ENCODE data around the gene JMJD7. TPM values are rescaled to one million over a fixed set of nuclear protein-coding genes. Genes with fewer than 3 reads are reported as not detected.

Gene JMJD7
- total RNA-seq, 2 experiments from 2014 or later, result 3.0 to 14.1 TPM

DNA sequence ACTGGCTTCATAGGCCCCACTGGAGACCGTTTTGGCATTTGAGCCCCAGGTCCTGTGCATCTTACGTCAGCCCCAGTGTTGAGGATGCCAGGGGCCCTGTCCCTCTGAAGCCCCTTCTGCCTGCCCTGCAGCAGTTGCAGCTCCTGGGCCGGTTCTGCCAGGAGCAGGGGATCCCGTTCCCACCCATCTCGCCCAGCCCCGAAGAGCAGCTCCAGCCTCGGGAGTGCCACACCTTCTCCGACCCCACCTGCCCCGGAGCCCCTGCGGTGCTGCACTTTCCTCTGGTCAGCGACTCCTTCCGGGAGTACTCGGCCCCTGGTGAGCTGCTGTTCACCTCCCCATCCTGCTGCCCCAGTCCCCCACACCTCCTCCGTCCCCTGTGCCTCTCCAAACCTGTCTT is 19.3 kb downstream of the JMJD7 start:
- TF ChIP-seq, protein P1, sequence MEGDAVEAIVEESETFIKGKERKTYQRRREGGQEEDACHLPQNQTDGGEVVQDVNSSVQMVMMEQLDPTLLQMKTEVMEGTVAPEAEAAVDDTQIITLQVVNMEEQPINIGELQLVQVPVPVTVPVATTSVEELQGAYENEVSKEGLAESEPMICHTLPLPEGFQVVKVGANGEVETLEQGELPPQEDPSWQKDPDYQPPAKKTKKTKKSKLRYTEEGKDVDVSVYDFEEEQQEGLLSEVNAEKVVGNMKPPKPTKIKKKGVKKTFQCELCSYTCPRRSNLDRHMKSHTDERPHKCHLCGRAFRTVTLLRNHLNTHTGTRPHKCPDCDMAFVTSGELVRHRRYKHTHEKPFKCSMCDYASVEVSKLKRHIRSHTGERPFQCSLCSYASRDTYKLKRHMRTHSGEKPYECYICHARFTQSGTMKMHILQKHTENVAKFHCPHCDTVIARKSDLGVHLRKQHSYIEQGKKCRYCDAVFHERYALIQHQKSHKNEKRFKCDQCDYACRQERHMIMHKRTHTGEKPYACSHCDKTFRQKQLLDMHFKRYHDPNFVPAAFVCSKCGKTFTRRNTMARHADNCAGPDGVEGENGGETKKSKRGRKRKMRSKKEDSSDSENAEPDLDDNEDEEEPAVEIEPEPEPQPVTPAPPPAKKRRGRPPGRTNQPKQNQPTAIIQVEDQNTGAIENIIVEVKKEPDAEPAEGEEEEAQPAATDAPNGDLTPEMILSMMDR (conservative IDR thresholded peaks at IDR 0.05; ENCODE audit: low read length), result no peak
- TF ChIP-seq EZH2phosphoT487 (IDR thresholded peaks at IDR 0.05; ENCODE audit: borderline replicate concordance, low read depth, low read length), result no peak
- CTCF ChIA-PET (ENCODE audit: unreplicated experiment), result no interaction called here
- BruUV-seq (replicated peaks), result no TSS peak
- H3K4me3 ChIP-seq (ENCODE audit: low read depth, low read length, poor library complexity, severe bottlenecking), result no peak overlapping the region
- H3K79me2 ChIP-seq (ENCODE audit: insufficient read depth, low read depth, low read length), result no peaks in the 10 kb centered on the region
- H3K4me2 ChIP-seq (ENCODE audit: low read length), result no peak overlapping the region
- H3K4me1 ChIP-seq (ENCODE audit: insufficient read depth, low read length, poor library complexity, severe bottlenecking), result no peaks in the 10 kb centered on the region
- no peaks in the 10 kb centered on the region for H4K20me1 ChIP-seq (ENCODE audit: insufficient read depth, low read length)
- POLR2A ChIA-PET, result no interaction called here
- no peaks in the 10 kb centered on the region for H3K9me3 ChIP-seq (ENCODE audit: low read length)
- H3K9me2 ChIP-seq (ENCODE audit: insufficient read depth, low read length), result no peaks in the 10 kb centered on the region
- intact Hi-C loops (cut with micrococcal nuclease; ENCODE audit: unreplicated experiment), result no loop called here
- no peak overlapping the region for H2AFZ ChIP-seq (ENCODE audit: low read length)
- H3K36me3 ChIP-seq (ENCODE audit: insufficient read depth, low read length), result no peaks in the 10 kb centered on the region
- H3K27ac ChIP-seq (ENCODE audit: low read depth, low read length, poor library complexity, severe bottlenecking), result no peak overlapping the region
- no peak for DNase-seq (ENCODE audit: low spot score)

DNA sequence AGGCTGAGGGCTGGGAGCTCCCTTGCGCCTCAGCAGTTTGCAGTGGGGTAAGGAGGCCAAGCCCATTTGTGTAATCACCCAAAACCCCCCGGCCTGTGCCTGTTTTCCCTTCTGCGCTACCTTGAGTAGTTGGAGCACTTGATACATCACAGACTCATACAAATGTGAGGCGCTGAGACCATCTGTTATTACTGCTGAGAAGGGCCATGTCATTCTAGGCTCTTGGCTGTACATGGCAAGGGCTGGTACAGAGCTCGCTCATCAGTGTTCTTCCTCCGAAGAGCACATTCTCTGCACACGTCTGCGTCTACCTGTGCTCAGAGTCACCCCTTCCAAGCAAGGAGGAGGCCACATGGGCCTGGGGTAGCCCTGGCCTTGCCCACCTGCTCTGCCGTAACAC is 20.1 kb downstream of the JMJD7 start:
- intact Hi-C loops (cut with micrococcal nuclease; ENCODE audit: unreplicated experiment), result no loop called here
- H3K9me3 ChIP-seq (ENCODE audit: low read length), result no peaks in the 10 kb centered on the region
- no peaks in the 10 kb centered on the region for H3K9me2 ChIP-seq (ENCODE audit: insufficient read depth, low read length)
- H3K79me2 ChIP-seq (ENCODE audit: insufficient read depth, low read depth, low read length), result no peaks in the 10 kb centered on the region
- no peak for DNase-seq (ENCODE audit: low spot score)
- TF ChIP-seq, protein P1 (conservative IDR thresholded peaks at IDR 0.05; ENCODE audit: low read length), result no peak
- TF ChIP-seq EZH2phosphoT487 (IDR thresholded peaks at IDR 0.05; ENCODE audit: borderline replicate concordance, low read depth, low read length), result no peak
- POLR2A ChIA-PET, result no interaction called here
- CTCF ChIA-PET (ENCODE audit: unreplicated experiment), result no interaction called here
- no peaks in the 10 kb centered on the region for H3K36me3 ChIP-seq (ENCODE audit: insufficient read depth, low read length)
- no TSS peak for BruUV-seq (replicated peaks)
- H3K4me3 ChIP-seq (ENCODE audit: low read depth, low read length, poor library complexity, severe bottlenecking), result no peak overlapping the region
- H3K4me2 ChIP-seq (ENCODE audit: low read length), result no peak overlapping the region
- H2AFZ ChIP-seq (ENCODE audit: low read length), result no peak overlapping the region
- H3K27ac ChIP-seq (ENCODE audit: low read depth, low read length, poor library complexity, severe bottlenecking), result no peak overlapping the region
- H4K20me1 ChIP-seq (ENCODE audit: insufficient read depth, low read length), result no peaks in the 10 kb centered on the region
- no peaks in the 10 kb centered on the region for H3K4me1 ChIP-seq (ENCODE audit: insufficient read depth, low read length, poor library complexity, severe bottlenecking)

DNA sequence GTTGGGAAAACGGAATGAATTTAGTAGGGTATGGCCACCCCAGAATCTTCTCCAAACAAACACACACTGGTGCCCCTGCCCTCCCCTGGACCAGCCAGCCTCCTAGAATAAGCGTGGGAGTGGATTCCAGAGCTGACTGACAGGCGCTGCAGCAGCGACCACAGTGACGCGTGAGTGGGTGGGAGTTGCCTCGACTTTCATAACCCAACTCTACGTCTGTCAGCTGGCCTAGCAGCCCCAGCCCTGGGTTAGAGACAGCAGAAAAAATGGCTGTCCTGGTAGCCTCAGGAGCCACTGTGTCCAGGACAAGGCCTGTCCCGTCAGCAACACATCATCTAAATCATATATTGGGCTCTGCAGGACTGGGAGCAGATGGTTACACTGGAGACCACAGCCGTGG is 20.7 kb downstream of the JMJD7 start:
- Histone ChIP-seq H3K4me1 (ENCODE audit: insufficient read depth, low read length, poor library complexity, severe bottlenecking) (no peaks in the 10 kb centered on the region), H3K79me2 (ENCODE audit: insufficient read depth, low read depth, low read length) (no peaks in the 10 kb centered on the region), H4K20me1 (ENCODE audit: insufficient read depth, low read length) (no peaks in the 10 kb centered on the region), H3K9me3 (ENCODE audit: low read length) (no peaks in the 10 kb centered on the region), H3K9me2 (ENCODE audit: insufficient read depth, low read length) (no peaks in the 10 kb centered on the region), H2AFZ (ENCODE audit: low read length) (no peak overlapping the region), H3K27ac (ENCODE audit: low read depth, low read length, poor library complexity, severe bottlenecking) (no peak overlapping the region), H3K4me2 (ENCODE audit: low read length) (no peak overlapping the region), H3K4me3 (ENCODE audit: low read depth, low read length, poor library complexity, severe bottlenecking) (no peak overlapping the region), H3K36me3 (ENCODE audit: insufficient read depth, low read length) (no peaks in the 10 kb centered on the region)
- TF ChIP-seq, protein P1 (conservative IDR thresholded peaks at IDR 0.05; ENCODE audit: low read length), result no peak
- no peak for TF ChIP-seq EZH2phosphoT487 (IDR thresholded peaks at IDR 0.05; ENCODE audit: borderline replicate concordance, low read depth, low read length)
- CTCF ChIA-PET (ENCODE audit: unreplicated experiment), result no interaction called here
- POLR2A ChIA-PET, result no interaction called here
- intact Hi-C loops (cut with micrococcal nuclease; ENCODE audit: unreplicated experiment), result no loop called here
- DNase-seq (ENCODE audit: low spot score), result no peak
- BruUV-seq (replicated peaks), result no TSS peak
